Activated T-cell treated with anti-CD3 and anti-CD28 coated beads, Interleukin-2, amount 50 U/mL, for 48 hours (primary cell): Measurements from ENCODE around the gene CCDC61.

ENCODE experiments used
- DNase-seq, 2 experiments: peaks; one replicate each; pipeline ENCODE4 v3.0.0-alpha.2; 2020

The CCDC61 gene

GRCh38 chr19:46015687-46016425 lies 20.6 kb downstream of the CCDC61 start:
- DNase-seq, result peak; percentile 56 to 63

- DNase-seq, result peak; percentile 84 to 90
These were observed 21.3 kb downstream of the CCDC61 start for GRCh38 chr19:46016426-46017094.

- no peak for DNase-seq
These were observed 21.8 kb downstream of the CCDC61 start for GRCh38 chr19:46017095-46017429.

- no peak for DNase-seq
These were observed 22.8 kb downstream of the CCDC61 start for GRCh38 chr19:46017874-46018675.

GRCh38 chr19:46018729-46019251 lies 23.5 kb downstream of the CCDC61 start:
- DNase-seq, result no peak

- no peak for DNase-seq
These were observed 24.0 kb downstream of the CCDC61 start for GRCh38 chr19:46019270-46019669.

- no peak for DNase-seq
These were observed 25.5 kb downstream of the CCDC61 start for GRCh38 chr19:46020819-46021125.

GRCh38 chr19:46021531-46022041 lies 26.3 kb downstream of the CCDC61 start:
- no peak for DNase-seq

- no peak for DNase-seq
These were observed 26.8 kb downstream of the CCDC61 start for GRCh38 chr19:46022061-46022430.

GRCh38 chr19:46022431-46023310 lies 27.4 kb downstream of the CCDC61 start, which contains the start of gene PGLYRP1:
TSS of gene PGLYRP1 (minus strand) at chr19:46023053. CDS start at chr19:46023021, 32 bp downstream.
- no peak for DNase-seq

- DNase-seq, result peak in 1 of 2 experiments; percentile 10
These were observed 28.1 kb downstream of the CCDC61 start for GRCh38 chr19:46023311-46023779.

- DNase-seq, result no peak
These were observed 30.6 kb downstream of the CCDC61 start for GRCh38 chr19:46025835-46026234.

GRCh38 chr19:46030812-46031550 lies 35.7 kb downstream of the CCDC61 start:
- no peak for DNase-seq

- no peak for DNase-seq
These were observed 36.7 kb downstream of the CCDC61 start for GRCh38 chr19:46031781-46032596.

GRCh38 chr19:46032597-46033025 lies 37.3 kb downstream of the CCDC61 start:
- no peak for DNase-seq

GRCh38 chr19:46033401-46033800 lies 38.1 kb downstream of the CCDC61 start:
- no peak for DNase-seq

GRCh38 chr19:46035546-46035945 lies 40.3 kb downstream of the CCDC61 start:
- DNase-seq, result no peak

GRCh38 chr19:46035986-46036743 lies 40.9 kb downstream of the CCDC61 start:
- no peak for DNase-seq

- no peak for DNase-seq
These were observed 41.5 kb downstream of the CCDC61 start for GRCh38 chr19:46036744-46037128.

- DNase-seq, result no peak
These were observed 44.9 kb downstream of the CCDC61 start for GRCh38 chr19:46040125-46040524.
